Nephron progenitor cell (in vitro differentiated cells): ENCODE data around the gene KRTAP5-8.
"Not testable (repeated sequence)": the region's sequence is repeated elsewhere in the genome, so short reads cannot be mapped to it uniquely, and the experiment has no call there.

Experiments
- DNase-seq: peaks from one replicate; pipeline ENCODE4 v3.0.0; 2021
- H3K27ac Mint-ChIP-seq: 2 replicates; pipeline ENCODE4 v1.8.0; 2021; ENCODE audit warnings: mild to moderate bottlenecking, moderate library complexity, mixed read lengths
- H3K27me3 Mint-ChIP-seq: 2 replicates; pipeline ENCODE4 v1.8.0; 2021; ENCODE audit warnings: mild to moderate bottlenecking, low read depth, mixed read lengths; ENCODE audit not compliant: poor library complexity
- H3K36me3 Mint-ChIP-seq: 2 replicates; pipeline ENCODE4 v1.8.0; 2021; ENCODE audit warnings: low read depth, mixed read lengths
- H3K4me1 Mint-ChIP-seq: 2 replicates; pipeline ENCODE4 v1.8.0; 2021; ENCODE audit warnings: mixed read lengths
- H3K4me3 Mint-ChIP-seq: 2 replicates; pipeline ENCODE4 v1.8.0; 2021; ENCODE audit warnings: mild to moderate bottlenecking, moderate library complexity, mixed read lengths
- H3K9me3 Mint-ChIP-seq: 2 replicates; pipeline ENCODE4 v1.8.0; 2021; ENCODE audit warnings: mild to moderate bottlenecking, moderate library complexity, mixed read lengths
- CTCF ChIP-seq: fragments of 200-600 bp; sonication (generic); IDR thresholded peaks from 2 replicates; pipeline ENCODE4 v1.5.0; 2021; ENCODE audit warnings: antibody characterized with exemption

Gene KRTAP5-8

DNA sequence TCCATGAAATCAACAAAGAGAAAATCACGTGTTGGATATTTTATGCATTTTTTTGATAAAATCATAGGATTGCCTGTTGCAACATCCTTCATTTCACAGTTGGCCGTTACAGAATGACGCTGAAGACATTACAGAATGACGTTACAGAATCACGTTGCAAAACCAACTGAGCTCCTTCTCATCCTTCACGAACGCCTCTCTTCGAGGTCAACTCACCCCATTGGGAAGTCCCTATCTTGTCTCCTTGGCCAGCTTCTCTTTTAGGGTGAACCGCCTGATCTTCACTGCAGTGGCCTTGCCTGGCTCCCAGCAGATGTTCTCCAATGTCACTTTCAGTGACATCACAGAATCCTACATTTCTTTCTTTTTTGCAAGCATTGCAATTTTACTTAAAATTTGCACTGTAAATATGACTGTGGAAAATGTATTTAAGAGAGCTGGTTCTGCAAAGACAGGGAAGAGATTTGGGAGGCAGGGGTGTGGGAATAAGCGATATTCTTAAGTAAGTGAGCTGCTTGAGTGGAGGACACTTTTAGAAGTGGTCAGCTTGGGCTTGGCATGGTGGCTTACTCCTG is 5.7 kb upstream of the KRTAP5-8 start:
- DNase-seq: no peak
- no peak for TF ChIP-seq CTCF
- Mint-ChIP-seq H3K27ac (no peak overlapping the region), H3K4me1 (peaks cover 41% of the 10 kb centered on the region), H3K36me3 (no peaks in the 10 kb centered on the region), H3K27me3 (peaks cover 10% of the 10 kb centered on the region), H3K4me3 (no peak overlapping the region), H3K9me3 (no peaks in the 10 kb centered on the region)

DNA sequence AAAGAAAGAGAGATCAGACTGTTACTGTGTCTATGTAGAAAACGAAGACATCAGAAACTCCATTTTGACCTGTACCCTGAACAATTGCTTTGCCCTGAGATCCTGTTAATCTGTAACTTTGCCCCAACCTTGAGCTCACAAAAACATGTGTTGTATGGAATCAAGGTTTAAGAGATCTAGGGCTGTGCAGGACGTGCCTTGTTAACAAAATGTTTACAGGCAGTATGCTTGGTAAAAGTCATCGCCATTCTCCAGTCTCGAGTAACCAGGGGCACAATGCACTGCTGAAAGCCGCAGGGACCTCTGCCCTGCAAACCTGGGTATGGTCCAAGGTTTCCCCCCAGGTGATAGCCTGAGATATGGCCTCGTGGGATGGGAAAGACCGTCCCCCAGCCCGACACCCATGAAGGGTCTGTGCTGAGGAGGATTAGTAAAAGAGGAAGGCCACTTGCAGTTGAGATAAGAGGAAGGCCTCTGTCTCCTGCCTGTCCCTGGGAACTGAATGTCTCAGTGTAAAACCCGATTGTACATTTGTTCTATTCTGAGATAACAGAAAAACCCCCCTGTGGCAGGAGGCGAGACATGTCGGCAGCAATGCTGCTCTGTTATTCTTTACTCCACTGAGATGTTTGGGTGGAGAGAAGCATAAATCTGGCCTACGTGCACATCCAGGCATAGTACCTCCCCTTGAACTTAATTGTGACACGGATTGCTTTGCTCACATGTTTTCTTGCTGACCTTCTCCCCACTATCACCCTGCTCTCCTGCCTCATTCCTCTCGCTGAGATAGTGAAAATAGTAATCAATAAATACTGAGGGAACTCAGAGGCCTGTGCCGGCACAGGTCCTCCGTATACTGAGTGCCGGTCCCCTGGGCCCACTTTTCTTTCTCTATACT is 2.9 kb upstream of the KRTAP5-8 start:
- not testable (repeated sequence) for H3K4me3 Mint-ChIP-seq, DNase-seq, H3K27me3 Mint-ChIP-seq, H3K9me3 Mint-ChIP-seq, H3K36me3 Mint-ChIP-seq
- Mint-ChIP-seq H3K27ac (peak overlapping the region; percentile 29), H3K4me1 (peaks cover 46% of the 10 kb centered on the region)

DNA sequence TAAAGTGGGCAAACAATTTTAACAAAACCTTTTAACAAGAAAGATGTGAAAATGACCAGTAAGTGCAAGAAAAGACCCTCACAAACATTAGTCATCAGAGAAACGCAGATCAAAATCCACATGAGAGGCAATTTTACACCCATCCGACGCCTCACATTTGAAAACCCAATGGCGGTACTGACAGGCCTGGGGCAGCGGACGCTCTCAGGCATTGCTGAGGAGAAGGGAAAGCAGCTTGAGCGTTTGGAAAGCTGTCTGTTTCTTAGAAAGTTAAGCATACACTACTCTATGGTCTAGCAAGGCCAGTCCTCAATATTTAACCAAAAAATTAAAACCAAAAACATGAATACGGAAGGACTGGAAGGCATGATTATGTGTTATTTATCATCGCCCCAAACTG is 2.0 kb upstream of the KRTAP5-8 start:
- no peak overlapping the region for H3K27ac Mint-ChIP-seq
- no peak for TF ChIP-seq CTCF
- H3K27me3 Mint-ChIP-seq: peaks cover 7% of the 10 kb centered on the region
- no peak overlapping the region for H3K4me3 Mint-ChIP-seq
- H3K9me3 Mint-ChIP-seq: peaks cover 3% of the 10 kb centered on the region
- H3K36me3 Mint-ChIP-seq: no peaks in the 10 kb centered on the region
- no peak for DNase-seq
- peaks cover 40% of the 10 kb centered on the region for H3K4me1 Mint-ChIP-seq

DNA sequence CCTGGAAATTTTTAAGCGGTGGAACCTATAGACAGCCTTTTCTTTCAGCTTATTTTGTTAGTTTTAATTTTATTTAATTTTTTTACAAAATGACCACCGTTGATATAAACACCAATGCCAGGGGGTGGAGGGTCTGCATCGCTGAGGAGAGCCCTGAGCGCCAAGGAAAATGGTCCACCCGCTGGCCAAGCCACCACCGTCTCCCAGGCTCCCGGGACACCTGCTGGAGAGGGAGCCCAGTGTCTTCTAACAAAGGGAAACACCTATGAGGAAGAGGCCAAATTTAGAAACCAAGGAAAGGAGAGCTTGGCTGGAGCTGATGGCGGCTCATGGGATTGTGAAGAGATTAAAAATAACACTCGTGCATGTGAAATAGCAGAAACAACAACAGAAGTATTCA is 288 bp upstream of the KRTAP5-8 start:
- peaks cover 36% of the 10 kb centered on the region for H3K4me1 Mint-ChIP-seq
- H3K27ac Mint-ChIP-seq: peak overlapping the region; percentile 51
- DNase-seq: no peak
- no peaks in the 10 kb centered on the region for H3K36me3 Mint-ChIP-seq
- no peak overlapping the region for H3K4me3 Mint-ChIP-seq
- H3K9me3 Mint-ChIP-seq: peaks cover 12% of the 10 kb centered on the region
- peaks cover 7% of the 10 kb centered on the region for H3K27me3 Mint-ChIP-seq
- no peak for TF ChIP-seq CTCF

- Mint-ChIP-seq H3K27me3 (peaks cover 7% of the 10 kb centered on the region), H3K4me3 (no peak overlapping the region), H3K4me1 (peaks cover 43% of the 10 kb centered on the region), H3K9me3 (peaks cover 12% of the 10 kb centered on the region), H3K36me3 (no peaks in the 10 kb centered on the region), H3K27ac (peak overlapping the region; percentile 39)
- no peak for DNase-seq
- TF ChIP-seq CTCF: no peak
Observed at GRCh38 chr11:71538666-71538990, 803 bp downstream of the KRTAP5-8 start.

DNA sequence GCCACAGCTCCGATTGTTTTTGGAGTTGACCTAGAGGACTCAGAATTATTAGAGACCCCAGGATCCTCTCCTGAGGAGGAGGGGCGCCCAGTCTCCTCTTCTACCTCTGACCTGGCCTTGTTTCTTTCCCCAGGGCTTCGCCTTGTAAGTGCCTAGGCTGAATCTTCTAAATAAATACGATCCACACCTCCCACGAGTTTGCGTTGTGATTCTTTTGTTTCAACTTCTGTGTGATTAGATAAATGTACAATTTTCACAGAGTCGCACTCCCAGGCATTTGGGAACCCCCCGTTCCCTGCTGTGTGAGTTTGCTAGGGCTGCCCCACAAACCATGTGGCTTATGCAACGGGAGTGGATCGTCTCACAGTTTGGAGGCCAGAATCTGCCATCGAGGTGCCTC is 1.2 kb downstream of the KRTAP5-8 start:
- Mint-ChIP-seq H3K4me1 (peaks cover 47% of the 10 kb centered on the region), H3K9me3 (peaks cover 12% of the 10 kb centered on the region), H3K27ac (peak overlapping the region; percentile 11), H3K4me3 (no peak overlapping the region), H3K36me3 (no peaks in the 10 kb centered on the region), H3K27me3 (peaks cover 7% of the 10 kb centered on the region)
- DNase-seq: no peak
- no peak for TF ChIP-seq CTCF

DNA sequence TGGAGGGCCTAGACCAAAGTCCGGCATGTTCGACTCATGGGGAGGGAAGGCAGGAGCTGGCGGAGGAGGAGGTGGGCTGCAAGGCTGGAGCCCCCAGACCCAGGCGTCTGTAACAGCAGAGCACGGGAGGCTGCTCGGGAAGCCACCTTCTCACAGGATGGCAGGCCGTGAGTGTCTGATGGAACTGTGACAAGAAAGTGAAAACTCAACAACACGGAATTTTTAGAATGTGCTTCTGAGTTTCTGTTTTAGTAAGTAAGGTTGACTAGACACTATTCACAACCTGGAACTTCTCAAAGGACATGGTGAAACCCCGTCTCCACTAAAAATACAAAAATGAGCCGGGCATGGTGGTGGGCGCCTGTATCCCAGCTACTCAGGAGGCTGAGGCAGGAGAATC is 2.1 kb downstream of the KRTAP5-8 start:
- peaks cover 13% of the 10 kb centered on the region for H3K9me3 Mint-ChIP-seq

DNA sequence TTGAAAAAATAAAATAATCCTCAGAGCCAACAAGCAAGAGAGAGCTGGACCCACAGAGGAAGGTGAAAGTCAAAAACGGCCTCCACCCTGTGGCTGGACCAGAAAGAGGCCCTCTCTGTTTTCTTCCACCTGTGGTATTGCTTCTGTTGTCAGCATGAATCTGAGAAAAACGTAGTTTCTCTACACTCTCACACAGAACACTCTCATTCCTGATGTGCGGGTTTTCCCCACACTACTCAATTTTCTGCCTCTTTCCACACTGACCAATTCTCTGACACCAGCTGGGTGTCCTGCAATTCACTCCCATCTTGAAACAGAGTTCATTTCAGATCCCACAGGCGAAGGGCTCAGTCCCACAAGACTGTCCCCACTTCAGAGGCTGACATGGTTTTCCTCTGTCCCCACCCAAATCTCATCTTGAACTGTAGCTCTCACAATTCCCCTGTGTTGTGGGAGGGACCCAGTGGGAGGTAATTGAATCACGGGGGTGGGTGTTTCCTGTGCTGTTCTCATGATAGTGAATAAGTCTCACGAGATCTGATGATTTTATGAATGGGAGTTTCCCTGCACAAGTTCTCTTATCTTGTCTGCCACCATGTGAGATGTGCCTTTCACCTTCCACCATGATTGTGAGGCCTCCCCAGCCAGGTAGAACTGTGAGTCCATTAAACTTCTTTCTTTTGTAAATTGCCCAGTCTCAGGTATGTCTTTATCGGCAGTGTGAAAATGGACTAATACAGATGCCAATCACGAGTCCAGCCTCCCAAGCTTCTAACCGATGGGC is 2.9 kb downstream of the KRTAP5-8 start:
- not testable (repeated sequence) for H3K27me3 Mint-ChIP-seq, DNase-seq, H3K36me3 Mint-ChIP-seq, H3K4me3 Mint-ChIP-seq, H3K27ac Mint-ChIP-seq
- Mint-ChIP-seq H3K9me3 (peaks cover 17% of the 10 kb centered on the region), H3K4me1 (peaks cover 51% of the 10 kb centered on the region)

More for the DNA sequence above, 2.1 kb downstream of the KRTAP5-8 start:
- peaks cover 53% of the 10 kb centered on the region for H3K4me1 Mint-ChIP-seq
- not testable (repeated sequence) for H3K4me3 Mint-ChIP-seq, DNase-seq, H3K27ac Mint-ChIP-seq, H3K27me3 Mint-ChIP-seq, H3K36me3 Mint-ChIP-seq
